ENCODE data around the gene MAK. TPM values are rescaled to one million over a fixed set of nuclear protein-coding genes. Genes with fewer than 3 reads are reported as not detected.
A peak's percentile ranks its signal among the peaks of the same experiment; 100 is the strongest.

The MAK gene
- total and polyA plus RNA-seq, 3 donors from 2014 or later, result 5.3 to 21.2 (median 9.4) TPM

DNA sequence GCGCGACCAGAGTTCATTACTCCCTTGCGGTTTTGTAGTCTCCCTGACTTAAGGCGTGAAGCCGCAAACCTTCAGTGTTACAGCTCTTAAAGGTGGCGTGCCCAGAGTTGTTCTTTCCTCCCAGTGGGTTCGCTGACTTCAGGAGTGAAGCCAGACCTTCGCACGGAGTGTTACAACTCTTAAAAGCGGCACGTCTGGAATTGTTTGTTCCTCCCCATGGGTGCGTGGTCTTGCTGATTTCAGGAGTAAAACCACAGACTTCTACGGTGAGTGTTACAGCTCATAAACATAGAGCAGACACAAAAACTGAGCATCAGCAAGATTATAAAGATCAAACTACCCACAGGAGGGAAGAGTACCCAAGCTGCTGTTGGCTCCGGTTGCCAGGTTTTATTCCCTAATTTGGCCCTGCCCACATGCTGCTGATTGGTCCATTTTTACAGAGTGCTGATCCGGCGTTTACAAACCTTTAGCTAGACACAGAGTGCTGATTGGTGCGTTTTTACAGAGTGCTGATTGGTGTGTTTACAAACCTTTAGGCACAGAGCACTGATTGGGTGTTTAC, 105.1 kb downstream of the MAK start:
- no peak overlapping the region for H3K27ac ChIP-seq
- peak overlapping the region in 1 of 2 donors; percentile 36 for H3K4me3 ChIP-seq
- peak; percentile 58 for DNase-seq
- 58 to 67% methylated on average over 17 of the region's 17 CpGs for WGBS, 2 donors
- H3K36me3 ChIP-seq (ENCODE audit: low read depth, missing control alignments), result no peaks in the 10 kb centered on the region
- no peaks in the 10 kb centered on the region for H3K27me3 ChIP-seq
- H3K4me1 ChIP-seq, result no peaks in the 10 kb centered on the region
- H3K9me3 ChIP-seq, result no peaks in the 10 kb centered on the region
- intact Hi-C loops (cut with DNase I; ENCODE audit: low total_unique reads), result no loop called here
- TF ChIP-seq POLR2A (IDR thresholded peaks at IDR 0.05), result no peak
- TF ChIP-seq, protein P1, sequence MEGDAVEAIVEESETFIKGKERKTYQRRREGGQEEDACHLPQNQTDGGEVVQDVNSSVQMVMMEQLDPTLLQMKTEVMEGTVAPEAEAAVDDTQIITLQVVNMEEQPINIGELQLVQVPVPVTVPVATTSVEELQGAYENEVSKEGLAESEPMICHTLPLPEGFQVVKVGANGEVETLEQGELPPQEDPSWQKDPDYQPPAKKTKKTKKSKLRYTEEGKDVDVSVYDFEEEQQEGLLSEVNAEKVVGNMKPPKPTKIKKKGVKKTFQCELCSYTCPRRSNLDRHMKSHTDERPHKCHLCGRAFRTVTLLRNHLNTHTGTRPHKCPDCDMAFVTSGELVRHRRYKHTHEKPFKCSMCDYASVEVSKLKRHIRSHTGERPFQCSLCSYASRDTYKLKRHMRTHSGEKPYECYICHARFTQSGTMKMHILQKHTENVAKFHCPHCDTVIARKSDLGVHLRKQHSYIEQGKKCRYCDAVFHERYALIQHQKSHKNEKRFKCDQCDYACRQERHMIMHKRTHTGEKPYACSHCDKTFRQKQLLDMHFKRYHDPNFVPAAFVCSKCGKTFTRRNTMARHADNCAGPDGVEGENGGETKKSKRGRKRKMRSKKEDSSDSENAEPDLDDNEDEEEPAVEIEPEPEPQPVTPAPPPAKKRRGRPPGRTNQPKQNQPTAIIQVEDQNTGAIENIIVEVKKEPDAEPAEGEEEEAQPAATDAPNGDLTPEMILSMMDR (IDR thresholded peaks at IDR 0.05), result no peak

DNA sequence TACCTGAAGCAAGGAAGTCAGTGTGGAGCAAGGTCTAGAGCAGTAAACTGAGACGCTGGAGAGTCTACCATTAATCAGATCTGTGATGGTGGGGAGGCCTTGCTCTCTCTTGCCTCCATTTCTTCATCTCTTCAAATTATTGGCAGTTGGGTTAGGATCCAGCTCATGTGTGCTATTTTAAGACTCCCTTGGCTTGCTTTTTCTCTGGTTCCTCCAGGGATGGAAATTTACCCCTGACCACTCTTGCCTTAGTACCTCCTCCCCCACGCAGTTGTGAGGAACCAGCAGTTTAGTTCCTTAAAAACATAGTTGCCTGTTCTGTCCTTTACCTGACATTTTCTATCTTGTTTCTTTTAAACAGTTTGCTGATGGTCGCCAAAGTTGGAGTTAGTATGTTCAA, 108.1 kb downstream of the MAK start:
- no peak for DNase-seq
- Histone ChIP-seq H3K4me1 (peaks cover under 1% of the 10 kb centered on the region), H3K27me3 (no peaks in the 10 kb centered on the region), H3K9me3 (no peaks in the 10 kb centered on the region), H3K36me3 (ENCODE audit: low read depth, missing control alignments) (no peaks in the 10 kb centered on the region), H3K4me3 (no peak overlapping the region), H3K27ac (no peak overlapping the region)
- 72 to 78% methylated on average over 3 of the region's 3 CpGs for whole genome bisulfite sequencing, 2 donors
- intact Hi-C loops (cut with DNase I; ENCODE audit: low total_unique reads), result no loop called here
- TF ChIP-seq, protein P1 (IDR thresholded peaks at IDR 0.05), result no peak
- no peak for TF ChIP-seq POLR2A (IDR thresholded peaks at IDR 0.05)

DNA sequence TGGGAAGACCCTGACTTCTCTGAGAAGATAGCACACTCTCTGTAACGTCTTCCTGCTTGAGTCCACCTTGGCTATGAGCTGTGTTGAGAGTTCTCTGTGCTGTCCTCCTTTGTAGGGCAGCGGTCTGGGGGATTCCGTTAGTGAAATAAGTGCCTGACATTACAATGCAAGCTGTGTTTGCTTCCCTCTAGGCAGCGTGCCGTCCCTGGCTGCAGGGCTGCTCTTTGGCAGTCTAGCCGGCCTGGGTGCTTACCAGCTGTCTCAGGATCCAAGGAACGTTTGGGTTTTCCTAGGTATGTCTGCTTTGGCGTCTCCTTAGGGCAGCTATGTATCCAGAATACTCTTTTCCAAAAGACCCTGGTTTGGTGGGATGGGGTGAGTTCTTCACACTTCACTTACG, 112.6 kb downstream of the MAK start:
- intact Hi-C loops (cut with DNase I; ENCODE audit: low total_unique reads), result no loop called here
- 78 to 90% methylated on average over 8 to 9 of the region's 9 CpGs for WGBS, 2 donors
- Histone ChIP-seq H3K36me3 (ENCODE audit: low read depth, missing control alignments) (no peaks in the 10 kb centered on the region), H3K27me3 (no peaks in the 10 kb centered on the region), H3K4me3 (no peak overlapping the region), H3K27ac (no peak overlapping the region), H3K9me3 (no peaks in the 10 kb centered on the region), H3K4me1 (peaks cover 29% of the 10 kb centered on the region)
- TF ChIP-seq POLR2A (IDR thresholded peaks at IDR 0.05), result no peak
- TF ChIP-seq, protein P1 (IDR thresholded peaks at IDR 0.05), result no peak
- DNase-seq, result no peak

DNA sequence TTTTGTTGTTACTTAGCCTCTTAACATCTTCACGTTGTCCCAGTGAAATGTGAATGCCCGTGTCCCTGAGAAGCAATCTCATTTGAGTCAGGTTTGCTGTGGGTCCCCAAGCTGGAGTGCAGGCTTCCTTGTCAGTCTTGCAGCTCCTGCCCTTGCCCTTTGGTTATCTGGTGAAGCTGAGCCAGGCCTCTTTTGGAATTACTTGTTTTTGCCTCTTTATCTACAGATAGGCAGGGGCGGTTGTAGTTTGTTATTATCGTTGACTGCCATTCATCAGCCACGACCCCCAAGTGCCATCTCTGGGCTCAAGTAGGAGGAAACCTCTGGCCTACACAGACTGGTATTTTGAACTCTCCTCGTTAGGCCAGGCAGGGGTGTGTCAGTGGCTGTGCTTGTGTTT, 113.3 kb downstream of the MAK start:
- Histone ChIP-seq H3K4me1 (peaks cover 29% of the 10 kb centered on the region), H3K9me3 (no peaks in the 10 kb centered on the region), H3K27ac (no peak overlapping the region), H3K4me3 (no peak overlapping the region), H3K36me3 (ENCODE audit: low read depth, missing control alignments) (no peaks in the 10 kb centered on the region), H3K27me3 (no peaks in the 10 kb centered on the region)
- DNase-seq, result no peak
- 57 to 63% methylated on average over 6 of the region's 6 CpGs for WGBS, 2 donors
- intact Hi-C loops (cut with DNase I; ENCODE audit: low total_unique reads), result no loop called here
- TF ChIP-seq, protein P1 (IDR thresholded peaks at IDR 0.05), result no peak
- no peak for TF ChIP-seq POLR2A (IDR thresholded peaks at IDR 0.05)

DNA sequence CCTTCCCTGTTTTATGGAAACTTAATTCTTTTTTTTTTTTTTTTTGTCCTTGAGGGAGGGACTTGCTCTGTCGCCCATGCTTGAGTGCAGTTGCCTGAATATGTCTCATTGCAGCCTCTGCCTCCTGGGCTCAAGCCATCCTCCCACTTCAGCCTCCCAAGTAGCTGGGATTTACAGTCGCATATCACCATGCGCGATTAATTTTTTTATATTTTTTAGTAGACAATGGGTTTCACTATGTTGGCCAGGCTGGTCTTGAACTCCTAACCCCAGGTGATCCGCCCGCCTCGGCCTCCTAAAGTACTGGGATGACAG, 114.8 kb downstream of the MAK start:
- intact Hi-C loops (cut with DNase I; ENCODE audit: low total_unique reads), result no loop called here
- H3K4me1 ChIP-seq, result peaks cover 29% of the 10 kb centered on the region
- peak overlapping the region; percentile 76 to 85 for H3K4me3 ChIP-seq
- TF ChIP-seq POLR2A (IDR thresholded peaks at IDR 0.05), result no peak
- TF ChIP-seq, protein P1 (IDR thresholded peaks at IDR 0.05), result no peak
- DNase-seq, result peak; percentile 34
- no peaks in the 10 kb centered on the region for H3K9me3 ChIP-seq
- 5 to 12% methylated on average over 7 of the region's 7 CpGs for WGBS, 2 donors
- no peaks in the 10 kb centered on the region for H3K27me3 ChIP-seq
- H3K27ac ChIP-seq, result peak overlapping the region; percentile 66 to 92
- no peaks in the 10 kb centered on the region for H3K36me3 ChIP-seq (ENCODE audit: low read depth, missing control alignments)

Data from testis (tissue), 3 donors.